CD4-positive, alpha-beta T cell treated with Interleukin-4 for 1 hour (primary cell): ENCODE data around the gene ACD.

Source experiments
- DNase-seq, 2 donors: peaks; one replicate each; pipeline ENCODE4 v3.0.0-alpha.2; 2020 to 2022

Gene ACD

GRCh38 chr16:67661101-67661761, 1.2 kb upstream of the ACD start:
- DNase-seq, result no peak

GRCh38 chr16:67660564-67661028, 536 bp upstream of the ACD start, which contains the start of gene PARD6A:
Gene PARD6A (plus strand): TSS chr16:67660960. CDS start chr16:67661039, 79 bp downstream.
- peak; percentile 97 to 98 for DNase-seq

GRCh38 chr16:67658849-67659674, 998 bp downstream of the ACD start:
- DNase-seq, result no peak

- no peak for DNase-seq
These were observed 2.1 kb downstream of the ACD start for GRCh38 chr16:67657751-67658518.

GRCh38 chr16:67657017-67657608, 2.9 kb downstream of the ACD start:
- no peak for DNase-seq

- DNase-seq, result no peak
These were observed 3.6 kb downstream of the ACD start for GRCh38 chr16:67656344-67657016.

- no peak for DNase-seq
These were observed 4.7 kb downstream of the ACD start for GRCh38 chr16:67655363-67655762.

GRCh38 chr16:67654403-67654911, 5.6 kb downstream of the ACD start:
- DNase-seq, result no peak

GRCh38 chr16:67653789-67654402, 6.2 kb downstream of the ACD start:
- no peak for DNase-seq

GRCh38 chr16:67653128-67653788, 6.8 kb downstream of the ACD start:
- no peak for DNase-seq

GRCh38 chr16:67652578-67653127, 7.4 kb downstream of the ACD start:
- DNase-seq, result no peak

- no peak for DNase-seq
These were observed 8.2 kb downstream of the ACD start for GRCh38 chr16:67651847-67652246.

- DNase-seq, result no peak
These were observed 9.0 kb downstream of the ACD start for GRCh38 chr16:67651039-67651438.

GRCh38 chr16:67650023-67650422, 10.0 kb downstream of the ACD start:
- no peak for DNase-seq

GRCh38 chr16:67649494-67649931, 10.5 kb downstream of the ACD start:
- no peak for DNase-seq

GRCh38 chr16:67648764-67649407, 11.2 kb downstream of the ACD start:
- no peak for DNase-seq

GRCh38 chr16:67648088-67648763, 11.8 kb downstream of the ACD start:
- no peak for DNase-seq

- DNase-seq, result no peak
These were observed 12.4 kb downstream of the ACD start for GRCh38 chr16:67647681-67648080.

GRCh38 chr16:67647111-67647651, 12.9 kb downstream of the ACD start:
- DNase-seq, result no peak
